Thymus (tissue), 11 donors: ENCODE measurements around the gene CMKLR1. TPM values are rescaled to one million over a fixed set of nuclear protein-coding genes. Genes with fewer than 3 reads are reported as not detected.

Source experiments
- DNase-seq, 9 donors: peaks; one replicate each; pipeline ENCODE4 v3.0.0-alpha.2; 2013; ENCODE audit warnings: low spot score in 9 of 9, low read depth in 6 of 9, missing footprints in 1 of 9
- H3K27ac ChIP-seq, 2 donors: one replicate each; pipeline ENCODE4 v1.5.1; 2013; ENCODE audit warnings: control low read depth in 1 of 2, low read depth in 1 of 2, low read length in 1 of 2, mild to moderate bottlenecking in 1 of 2, moderate library complexity in 1 of 2
- H3K27me3 ChIP-seq, 2 donors: one replicate each; pipeline ENCODE4 v1.5.1; 2013; ENCODE audit warnings: low read length in 1 of 2; ENCODE audit not compliant: control insufficient read depth in 2 of 2, insufficient read depth in 1 of 2
- H3K36me3 ChIP-seq, 2 donors: one replicate each; pipeline ENCODE4 v1.5.1; 2013; ENCODE audit warnings: low read length in 1 of 2, mild to moderate bottlenecking in 1 of 2, moderate library complexity in 1 of 2; ENCODE audit not compliant: control insufficient read depth in 2 of 2, insufficient read depth in 2 of 2
- H3K4me1 ChIP-seq, 2 donors: one replicate each; pipeline ENCODE4 v1.5.1; 2013; ENCODE audit warnings: low read length in 2 of 2; ENCODE audit not compliant: control insufficient read depth in 2 of 2, insufficient read depth in 2 of 2
- H3K4me3 ChIP-seq, 2 donors: one replicate each; pipeline ENCODE4 v1.5.1; 2013; ENCODE audit warnings: low read length in 2 of 2, control low read depth in 1 of 2, mild to moderate bottlenecking in 1 of 2
- H3K9me3 ChIP-seq, 2 donors: one replicate each; pipeline ENCODE4 v1.5.1; 2013; ENCODE audit warnings: low read length in 1 of 2, mild to moderate bottlenecking in 1 of 2; ENCODE audit not compliant: control insufficient read depth in 2 of 2, insufficient read depth in 1 of 2
- WGBS: extraction: QIAGEN DNeasy Blood & Tissue Kit; methylation state at CpG from one replicate; pipeline ENCODE4 v1.1.7; 2013; 5-methylcytosine and 5-hydroxymethylcytosine counted together
- polyA plus RNA-seq: library from polyadenylated mRNA; stranded (reverse); fragments of 200-250 nt; gene quantifications from one replicate; pipeline ENCODE4 v1.2.3, GENCODE V29; 2013
- total RNA-seq: library from RNA; stranded (reverse); fragments of 120-200 nt; gene quantifications from one replicate; pipeline ENCODE4 v1.2.4, GENCODE V29; 2013
- donor health status: healthy.

CMKLR1 gene
- total and polyA plus RNA-seq, 2 donors: 4.4 to 4.5 TPM

GRCh38 chr12:108332791-108333382 lies 6.2 kb downstream of the CMKLR1 start:
- WGBS: 56% methylated on average over 3 of the region's 3 CpGs
- DNase-seq: peak in 1 of 9 donors; percentile 16
- no peak overlapping the region for H3K4me3 ChIP-seq
- H3K36me3 ChIP-seq: no peaks in the 10 kb centered on the region
- peaks cover 0 to 8% of the 10 kb centered on the region in 2 donors for H3K4me1 ChIP-seq
- H3K9me3 ChIP-seq: peaks cover 0 to 2% of the 10 kb centered on the region in 2 donors
- no peaks in the 10 kb centered on the region for H3K27me3 ChIP-seq
- H3K27ac ChIP-seq: no peak overlapping the region

- Histone ChIP-seq H3K27ac (no peak overlapping the region), H3K36me3 (no peaks in the 10 kb centered on the region), H3K9me3 (peaks cover 0 to 2% of the 10 kb centered on the region in 2 donors), H3K4me1 (no peaks in the 10 kb centered on the region), H3K27me3 (no peaks in the 10 kb centered on the region), H3K4me3 (no peak overlapping the region)
- WGBS: 91% methylated on average over 7 of the region's 7 CpGs
- DNase-seq: no peak
Observed at GRCh38 chr12:108328420-108328819, 10.7 kb downstream of the CMKLR1 start.

GRCh38 chr12:108327621-108328344 lies 11.3 kb downstream of the CMKLR1 start:
- Histone ChIP-seq H3K9me3 (peaks cover 0 to 2% of the 10 kb centered on the region in 2 donors), H3K27ac (no peak overlapping the region), H3K4me3 (no peak overlapping the region), H3K4me1 (no peaks in the 10 kb centered on the region), H3K36me3 (no peaks in the 10 kb centered on the region), H3K27me3 (no peaks in the 10 kb centered on the region)
- DNase-seq: no peak
- WGBS: 87% methylated on average over 15 of the region's 15 CpGs

- no peak overlapping the region for H3K27ac ChIP-seq
- no peaks in the 10 kb centered on the region for H3K36me3 ChIP-seq
- no peaks in the 10 kb centered on the region for H3K4me1 ChIP-seq
- 74% methylated on average over 2 of the region's 2 CpGs for WGBS
- peaks cover 0 to 2% of the 10 kb centered on the region in 2 donors for H3K9me3 ChIP-seq
- DNase-seq: no peak
- H3K4me3 ChIP-seq: no peak overlapping the region
- H3K27me3 ChIP-seq: no peaks in the 10 kb centered on the region
Observed at GRCh38 chr12:108326254-108326750, 12.8 kb downstream of the CMKLR1 start.

- no peaks in the 10 kb centered on the region for H3K4me1 ChIP-seq
- H3K36me3 ChIP-seq: no peaks in the 10 kb centered on the region
- H3K27ac ChIP-seq: no peak overlapping the region
- WGBS: 91% methylated on average over 3 of the region's 3 CpGs
- no peak overlapping the region for H3K4me3 ChIP-seq
- no peaks in the 10 kb centered on the region for H3K9me3 ChIP-seq
- peaks cover 0 to 2% of the 10 kb centered on the region in 2 donors for H3K27me3 ChIP-seq
- no peak for DNase-seq
Observed at GRCh38 chr12:108325549-108325948, 13.6 kb downstream of the CMKLR1 start.

- H3K27me3 ChIP-seq: peaks cover 0 to 2% of the 10 kb centered on the region in 2 donors
- WGBS: 87% methylated on average over 5 of the region's 5 CpGs
- no peak overlapping the region for H3K27ac ChIP-seq
Observed at GRCh38 chr12:108325018-108325358, 14.1 kb downstream of the CMKLR1 start.

GRCh38 chr12:108324351-108325017 lies 14.6 kb downstream of the CMKLR1 start:
- Histone ChIP-seq H3K36me3 (no peaks in the 10 kb centered on the region), H3K4me3 (no peak overlapping the region), H3K27ac (no peak overlapping the region), H3K27me3 (peaks cover 0 to 2% of the 10 kb centered on the region in 2 donors), H3K9me3 (no peaks in the 10 kb centered on the region), H3K4me1 (no peaks in the 10 kb centered on the region)
- 90% methylated on average over 8 of the region's 8 CpGs for WGBS
- DNase-seq: no peak

More at GRCh38 chr12:108325018-108325358, 14.1 kb downstream of the CMKLR1 start:
- no peak overlapping the region for H3K4me3 ChIP-seq
- H3K4me1 ChIP-seq: no peaks in the 10 kb centered on the region
- H3K36me3 ChIP-seq: no peaks in the 10 kb centered on the region
- H3K9me3 ChIP-seq: no peaks in the 10 kb centered on the region
- no peak for DNase-seq

GRCh38 chr12:108323581-108323980 lies 15.5 kb downstream of the CMKLR1 start:
- no peak overlapping the region for H3K27ac ChIP-seq
- WGBS: 90% methylated on average over 1 of the region's 1 CpG
- H3K9me3 ChIP-seq: no peaks in the 10 kb centered on the region
- H3K36me3 ChIP-seq: no peaks in the 10 kb centered on the region
- no peaks in the 10 kb centered on the region for H3K4me1 ChIP-seq
- H3K27me3 ChIP-seq: peaks cover 0 to 2% of the 10 kb centered on the region in 2 donors
- no peak overlapping the region for H3K4me3 ChIP-seq
- DNase-seq: no peak

GRCh38 chr12:108322998-108323397 lies 16.1 kb downstream of the CMKLR1 start:
- 93% methylated on average over 2 of the region's 2 CpGs for WGBS
- H3K4me3 ChIP-seq: no peak overlapping the region
- no peaks in the 10 kb centered on the region for H3K9me3 ChIP-seq
- H3K4me1 ChIP-seq: no peaks in the 10 kb centered on the region
- no peaks in the 10 kb centered on the region for H3K36me3 ChIP-seq
- H3K27ac ChIP-seq: no peak overlapping the region
- peaks cover 0 to 2% of the 10 kb centered on the region in 2 donors for H3K27me3 ChIP-seq
- no peak for DNase-seq
